SK-MEL-5 (cell line): Measurements from ENCODE around the gene ASTN2. TPM values are rescaled to one million over a fixed set of nuclear protein-coding genes. Genes with fewer than 3 reads are reported as not detected.

Experiments
- DNase-seq: peaks from one replicate; pipeline ENCODE4 v3.0.0-alpha.2; 2016; ENCODE audit warnings: low read depth, low spot score
- in situ Hi-C: cut with HindIII; loops from 2 replicates; pipeline ENCODE4 v1.10.0; 2016; ENCODE audit warnings: low sequenced_read_pairs, high pct_unique_total_duplicates, low pct_unique_long_range_greater_than_20kb
- total RNA-seq: library from RNA; depleted of rRNA; stranded (reverse); fragments of >200 nt; shearing (Covaris generic); gene quantifications from 2 replicates; pipeline ENCODE4 v1.2.3, GENCODE V29; 2014

ASTN2 gene
- total RNA-seq, 1 experiment from 2014 or later = 11.9 TPM

GRCh38 chr9:116951588-116952435 is 463.0 kb downstream of the ASTN2 start:
- DNase-seq = no peak
- in situ Hi-C loops = no loop called here

GRCh38 chr9:116945817-116946216 is 469.0 kb downstream of the ASTN2 start:
- no peak for DNase-seq
- in situ Hi-C loops = no loop called here

DNA sequence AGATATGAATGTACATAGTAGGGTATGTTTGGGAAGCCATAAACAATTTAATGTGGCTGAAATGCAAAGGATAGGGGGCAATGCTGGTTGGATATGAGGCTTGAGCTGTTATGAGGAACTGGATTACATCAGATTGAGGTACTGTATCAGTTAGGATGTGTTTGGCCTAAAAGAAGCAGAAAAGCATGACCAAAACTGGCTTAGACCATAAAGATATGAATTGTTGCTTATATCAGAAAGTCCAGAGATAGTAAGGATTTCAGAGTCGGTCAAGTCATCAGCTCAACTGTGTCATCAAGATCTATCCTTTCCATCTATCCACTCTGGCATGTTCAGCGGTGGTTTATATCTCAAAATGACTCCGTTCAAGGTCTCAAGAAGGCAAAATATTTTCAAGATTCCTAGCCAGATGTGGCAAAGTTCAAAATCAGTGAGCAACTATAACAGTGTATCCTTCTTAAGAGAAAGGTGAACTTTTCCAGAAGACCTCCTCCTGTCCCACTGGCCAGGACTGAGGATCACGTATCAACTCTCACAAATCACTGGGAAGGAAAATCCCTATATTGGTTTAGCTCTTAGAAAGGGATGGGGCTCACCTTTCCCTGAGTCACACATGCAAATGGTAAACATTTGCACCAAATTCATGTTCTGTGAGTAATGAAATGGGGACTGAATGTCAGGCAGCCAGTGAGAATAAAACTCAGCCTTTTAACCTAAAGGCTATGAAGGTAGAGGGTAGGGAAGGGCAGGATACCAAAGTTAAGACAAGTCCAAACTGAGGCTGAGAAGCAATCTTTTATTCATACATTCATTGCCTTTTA is 469.9 kb downstream of the ASTN2 start:
- in situ Hi-C loops = no loop called here
- no peak for DNase-seq

DNA sequence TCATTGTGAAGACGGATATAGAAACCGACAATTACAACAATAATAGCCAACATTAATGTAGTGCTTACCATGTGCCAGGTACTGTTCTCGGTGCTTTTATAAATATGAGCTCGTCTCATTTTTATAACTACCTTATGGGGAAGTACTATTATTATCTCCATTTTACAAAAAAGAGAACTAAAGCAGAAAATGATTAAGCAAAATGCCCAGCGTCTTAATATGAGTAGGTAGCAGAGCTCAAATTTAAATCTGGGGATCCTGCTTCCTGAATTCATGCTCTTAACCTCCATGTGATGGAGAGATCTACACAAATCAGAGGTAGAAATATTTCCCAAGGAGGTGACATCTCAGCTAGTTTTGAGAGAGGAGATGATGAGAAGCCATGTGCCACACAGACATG is 470.9 kb downstream of the ASTN2 start:
- DNase-seq = no peak
- in situ Hi-C loops = no loop called here

DNA sequence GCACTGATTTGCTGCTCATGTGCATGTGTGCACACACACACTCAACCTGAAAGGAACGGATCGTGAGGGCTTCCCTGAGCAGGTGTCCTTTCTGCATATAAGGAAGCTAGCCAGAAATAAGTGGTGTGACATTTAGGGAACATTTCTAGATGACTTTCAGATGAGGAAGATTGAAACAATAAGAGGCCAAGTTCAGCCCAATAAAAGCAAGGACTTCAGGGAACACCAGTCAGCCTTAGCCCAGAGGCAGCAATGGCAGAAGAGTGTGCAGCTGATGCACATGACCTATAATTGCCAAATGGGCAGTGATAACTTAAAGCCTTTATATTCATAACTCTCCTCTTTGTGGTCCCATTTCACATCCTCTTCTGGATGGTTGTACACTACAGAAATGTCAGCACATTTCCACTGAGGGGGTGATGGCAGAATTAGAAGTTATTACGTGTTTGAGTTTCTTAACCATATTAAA is 472.2 kb downstream of the ASTN2 start:
- in situ Hi-C loops = no loop called here
- DNase-seq = no peak

DNA sequence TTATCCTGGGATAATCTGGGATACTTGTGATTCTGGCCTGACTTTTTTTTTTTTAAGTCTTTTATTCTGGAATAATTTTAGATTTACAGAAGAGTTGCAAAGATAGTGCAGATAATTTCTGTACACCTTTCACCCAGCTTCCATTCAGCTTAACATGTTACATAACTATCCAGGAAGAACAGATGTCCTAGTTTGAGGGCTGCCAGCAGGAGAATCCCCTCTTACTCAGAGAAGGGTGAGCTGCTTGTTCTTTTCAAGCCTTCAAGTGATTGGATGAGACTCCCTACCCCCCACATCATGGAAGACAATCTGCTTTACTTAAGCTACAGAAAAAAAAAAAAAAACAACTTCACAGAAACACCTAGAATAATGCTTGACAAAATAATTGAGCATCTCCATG is 473.6 kb downstream of the ASTN2 start:
- in situ Hi-C loops = no loop called here
- DNase-seq = no peak

DNA sequence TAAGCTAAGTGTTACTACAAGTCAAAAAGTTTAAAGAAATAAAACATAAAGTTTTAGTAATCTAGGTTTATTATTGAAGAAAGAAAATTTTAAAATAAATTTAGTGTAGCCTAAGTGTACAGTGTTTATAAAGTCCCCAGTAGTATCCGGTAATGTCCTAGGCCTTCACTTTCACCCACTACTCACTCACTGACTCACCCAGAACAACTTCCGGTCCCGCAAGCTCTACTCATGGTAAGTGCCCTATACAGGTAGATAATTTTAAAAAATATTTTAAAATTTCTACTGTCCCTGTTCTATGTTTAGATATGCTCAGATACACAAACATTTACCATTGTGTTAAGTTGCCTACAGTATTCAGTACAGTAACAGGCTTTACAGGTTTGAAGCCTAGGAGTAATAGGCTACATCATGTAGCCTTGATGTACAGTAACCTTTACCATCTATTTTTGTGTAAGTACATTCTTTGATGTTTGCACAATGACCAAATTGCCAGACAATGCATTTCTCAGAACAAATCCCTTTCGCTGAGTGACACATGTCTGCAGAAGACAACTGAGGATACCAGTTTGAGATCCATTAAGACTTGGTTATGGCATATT is 474.1 kb downstream of the ASTN2 start:
- in situ Hi-C loops = no loop called here
- DNase-seq = no peak

GRCh38 chr9:116939614-116940013 is 475.2 kb downstream of the ASTN2 start:
- in situ Hi-C loops = no loop called here
- no peak for DNase-seq

- no peak for DNase-seq
- in situ Hi-C loops = no loop called here
Observed at GRCh38 chr9:116939161-116939560, 475.7 kb downstream of the ASTN2 start.

- DNase-seq = no peak
- in situ Hi-C loops = no loop called here
Observed at GRCh38 chr9:116937361-116937760, 477.5 kb downstream of the ASTN2 start.

GRCh38 chr9:116935149-116935897 is 479.5 kb downstream of the ASTN2 start:
- DNase-seq = no peak
- in situ Hi-C loops = no loop called here

DNA sequence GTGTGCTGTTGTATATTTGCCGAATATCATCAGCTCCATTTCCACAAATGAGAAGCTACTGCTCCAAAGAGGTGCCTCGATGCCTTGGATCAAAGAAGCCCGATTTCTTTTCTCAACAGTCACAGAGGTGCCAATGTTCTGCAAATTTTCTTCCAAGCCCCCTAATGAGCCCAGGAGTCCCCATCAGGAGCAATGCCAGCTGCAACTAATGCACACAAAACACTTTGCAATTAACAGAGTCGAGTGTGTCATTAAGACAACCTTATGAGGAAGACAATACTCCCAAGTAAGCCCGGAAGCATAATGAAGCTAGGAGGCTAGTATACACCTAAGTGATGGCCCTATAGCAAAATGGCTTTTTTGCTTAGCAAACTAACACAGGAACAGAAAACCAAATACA is 480.7 kb downstream of the ASTN2 start:
- in situ Hi-C loops = no loop called here
- DNase-seq = no peak

DNA sequence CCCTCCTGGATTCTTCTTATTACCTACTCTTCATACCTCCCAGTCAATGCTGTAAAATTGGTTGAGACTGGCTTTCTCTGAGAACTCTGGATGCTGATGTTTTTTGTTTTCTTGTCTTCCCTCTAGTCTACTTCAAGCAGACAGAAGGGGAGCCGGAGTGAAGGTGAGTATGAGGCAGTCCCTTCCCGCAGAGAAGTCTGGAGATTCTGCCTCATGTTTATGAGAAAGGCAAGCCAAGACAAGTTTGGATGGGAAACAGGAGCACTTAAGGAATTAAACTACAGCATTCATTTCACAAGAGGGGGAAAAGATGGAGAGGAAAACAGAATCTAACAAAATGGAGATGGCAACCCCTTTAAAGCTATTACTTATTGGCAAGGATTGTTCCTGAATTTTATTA is 481.6 kb downstream of the ASTN2 start:
- no peak for DNase-seq
- in situ Hi-C loops = no loop called here

DNA sequence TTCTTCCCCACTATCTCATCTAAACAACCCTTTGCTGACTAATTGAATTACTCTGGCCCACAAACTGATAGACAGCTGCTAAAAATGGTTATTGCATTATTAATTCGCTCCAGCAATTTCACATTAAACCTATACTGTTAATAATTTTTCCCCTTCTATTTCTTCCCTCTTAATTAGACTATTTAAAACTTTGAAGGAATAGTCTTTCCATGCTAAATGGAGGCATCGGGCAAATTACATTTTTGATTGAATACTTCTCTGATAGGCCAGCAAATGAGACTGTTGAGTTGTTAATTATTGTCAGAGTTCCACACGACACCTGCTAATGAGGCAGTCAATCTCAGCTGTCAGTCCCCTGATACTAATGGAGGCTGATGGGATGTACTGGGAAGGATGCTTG is 485.2 kb downstream of the ASTN2 start:
- in situ Hi-C loops = no loop called here
- no peak for DNase-seq

DNA sequence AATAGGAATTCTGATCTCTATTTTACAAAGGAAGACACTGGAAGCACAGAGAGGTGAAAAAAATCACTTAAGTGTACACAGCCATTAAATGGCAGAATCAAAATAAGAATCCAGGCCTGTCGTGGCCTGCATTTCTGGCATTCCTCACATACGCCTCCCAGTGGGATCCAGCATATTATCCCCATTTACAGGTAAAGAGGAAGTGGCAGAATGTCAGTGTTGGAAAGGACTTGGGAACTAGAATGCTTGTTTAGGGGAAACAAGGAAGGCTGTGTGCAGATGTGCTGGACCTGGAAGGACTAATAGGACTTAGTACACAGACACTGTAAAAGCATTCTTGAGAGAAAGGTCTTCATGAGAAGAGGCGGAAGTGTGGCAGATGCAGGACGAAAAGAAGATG is 486.0 kb downstream of the ASTN2 start:
- in situ Hi-C loops = no loop called here
- DNase-seq = no peak

DNA sequence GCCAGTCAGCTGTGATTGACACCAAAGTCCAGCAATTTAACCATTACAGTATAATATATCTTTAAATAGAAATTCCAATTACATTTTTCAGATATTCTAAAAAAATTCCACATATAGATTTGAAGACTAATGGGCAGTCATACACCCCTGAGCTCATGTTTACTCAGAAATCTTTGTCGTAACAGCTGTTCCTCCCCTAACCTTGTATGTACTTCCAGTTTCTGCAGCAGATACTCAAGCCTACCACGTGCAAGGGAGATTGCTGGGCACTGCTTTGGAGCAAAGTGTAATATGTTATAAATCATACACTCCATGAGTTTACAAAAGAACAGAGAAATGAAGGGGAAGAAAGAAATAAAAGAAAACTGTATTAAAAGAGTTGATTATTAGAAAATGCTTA is 486.6 kb downstream of the ASTN2 start:
- DNase-seq = no peak
- in situ Hi-C loops = no loop called here

GRCh38 chr9:116927726-116928125 is 487.1 kb downstream of the ASTN2 start:
- no peak for DNase-seq
- in situ Hi-C loops = no loop called here

DNA sequence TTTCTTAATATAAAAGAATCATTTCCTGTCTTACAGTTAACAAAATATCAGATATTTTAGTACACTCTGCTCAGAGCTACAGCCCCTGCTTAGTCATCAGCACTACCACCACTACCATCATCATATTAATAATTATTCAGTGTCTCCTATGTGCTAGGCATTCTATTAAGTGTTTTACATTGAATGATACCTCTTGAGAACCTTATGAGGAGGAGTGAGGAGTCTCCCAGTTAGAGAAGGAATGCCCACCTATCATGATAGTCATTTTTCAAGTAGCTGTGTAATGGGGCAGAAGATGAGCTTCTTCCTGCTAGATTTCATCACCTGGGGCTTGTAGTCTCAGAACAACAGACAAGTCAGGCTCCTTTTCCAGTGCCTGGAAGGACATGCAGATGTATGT is 489.7 kb downstream of the ASTN2 start:
- in situ Hi-C loops = no loop called here
- DNase-seq = no peak
